H1 (cell line): ENCODE measurements around the gene SLC30A7. TPM values are rescaled to one million over a fixed set of nuclear protein-coding genes. Genes with fewer than 3 reads are reported as not detected.

Experiments used
- CTCF ChIA-PET: fragments of 300-600 bp; sonication (Branson Sonifier 250); formaldehyde crosslinking; loops from one replicate; lab custom pipeline; 2021; ENCODE audit not compliant: partially characterized antibody; lab: Charles Lee
- POLR2A ChIA-PET: fragments of 300-600 bp; sonication (Branson Sonifier 250); formaldehyde crosslinking; loops from one replicate; lab custom pipeline; 2021; ENCODE audit warnings: inconsistent platforms; ENCODE audit not compliant: partially characterized antibody; lab: Charles Lee
- DNase-seq, 2 experiments: peaks; one replicate each; pipeline versions ENCODE4 v3.0.0 to v3.0.0-alpha.2; 2010 to 2022; ENCODE audit warnings: low spot score in 2 of 2, low read depth in 1 of 2, mixed read lengths in 1 of 2
- FAIRE-seq: peaks from 2 replicates; lab custom pipeline; 2011; peaks lifted over from hg19 to GRCh38; lab: Jason Lieb, UNC
- H2AFZ ChIP-seq: 2 replicates; pipeline ENCODE4 v1.8.1; 2012; ENCODE audit warnings: low read length, inconsistent platforms
- H2AK5ac ChIP-seq: 2 replicates; pipeline ENCODE4 v1.6.1; 2013; ENCODE audit warnings: low read depth, low read length
- H2BK120ac ChIP-seq: replicated peaks from 2 replicates; pipeline ENCODE3; 2013; ENCODE audit warnings: low read depth, low read length, inconsistent platforms
- H2BK12ac ChIP-seq: 2 replicates; pipeline ENCODE4 v1.6.1; 2013; ENCODE audit warnings: low read depth, low read length
- H2BK15ac ChIP-seq: 2 replicates; pipeline ENCODE4 v1.6.1; 2013; ENCODE audit warnings: low read length
- H2BK20ac ChIP-seq: 2 replicates; pipeline ENCODE4 v1.6.1; 2013; ENCODE audit warnings: low read length
- H2BK5ac ChIP-seq: 2 replicates; pipeline ENCODE4 v1.6.1; 2013; ENCODE audit warnings: low read depth, low read length
- H3K14ac ChIP-seq: 2 replicates; pipeline ENCODE4 v1.6.1; 2013; ENCODE audit warnings: inconsistent platforms; ENCODE audit not compliant: insufficient read length
- H3K18ac ChIP-seq: 2 replicates; pipeline ENCODE4 v1.6.1; 2013; ENCODE audit warnings: low read length; ENCODE audit errors: extremely low read depth
- H3K23ac ChIP-seq: 2 replicates; pipeline ENCODE4 v1.6.1; 2013; ENCODE audit warnings: inconsistent platforms; ENCODE audit not compliant: insufficient read length
- H3K23me2 ChIP-seq: 2 replicates; pipeline ENCODE4 v1.6.1; 2013; ENCODE audit warnings: low read depth, low read length
- H3K27ac ChIP-seq: 2 replicates; pipeline ENCODE4 v1.6.1; 2011; ENCODE audit warnings: low read depth, low read length, inconsistent platforms
- H3K27me3 ChIP-seq, 4 experiments: replicated peaks in 1 of 4; 1 replicate in 1 of 4; 2 replicates in 3 of 4; pipeline versions ENCODE4 v1.6.1 to v1.8.1; 2011 to 2013; ENCODE audit warnings: low read length in 3 of 4, mild to moderate bottlenecking in 3 of 4, inconsistent platforms in 2 of 4, mixed read lengths in 2 of 4, moderate library complexity in 1 of 4; ENCODE audit not compliant: control insufficient read depth in 3 of 4, insufficient read depth in 3 of 4; ENCODE audit errors: extremely low read depth in 1 of 4
- H3K36me3 ChIP-seq, 4 experiments: 2 replicates each; pipeline versions ENCODE4 v1.6.1 to v1.8.1; 2011 to 2013; ENCODE audit warnings: mild to moderate bottlenecking in 4 of 4, low read length in 3 of 4, moderate library complexity in 2 of 4, control low read depth in 1 of 4, inconsistent platforms in 1 of 4; ENCODE audit not compliant: insufficient read depth in 4 of 4, control insufficient read depth in 2 of 4
- H3K4ac ChIP-seq: replicated peaks from 2 replicates; pipeline ENCODE3; 2013; ENCODE audit warnings: low read length, low read depth, mixed read lengths, inconsistent platforms; ENCODE audit not compliant: insufficient read length
- H3K4me1 ChIP-seq, 4 experiments: replicated peaks in 1 of 4; 1 replicate in 1 of 4; 2 replicates in 3 of 4; pipeline versions ENCODE4 v1.6.1 to v1.8.1; 2011 to 2013; ENCODE audit warnings: low read length in 3 of 4, inconsistent platforms in 2 of 4, mixed read lengths in 1 of 4; ENCODE audit not compliant: insufficient read depth in 4 of 4, control insufficient read depth in 3 of 4
- H3K4me2 ChIP-seq, 2 experiments: 2 replicates each; pipeline versions ENCODE4 v1.6.1 to v1.8.1; 2011 to 2013; ENCODE audit warnings: low read depth in 2 of 2, low read length in 2 of 2, control low read depth in 1 of 2, inconsistent platforms in 1 of 2, mild to moderate bottlenecking in 1 of 2; ENCODE audit not compliant: insufficient read depth in 1 of 2
- H3K4me3 ChIP-seq, 4 experiments: fragments of 200-600, 300-600 bp in 1 of 4; sonication (generic), shearing (Covaris generic), sonication (Bioruptor Twin) in 1 of 4; 2 replicates each; pipeline versions ENCODE4 v1.5.1 to v1.8.1; 2011 to 2016; ENCODE audit warnings: low read length in 4 of 4, low read depth in 3 of 4, control low read depth in 2 of 4, inconsistent platforms in 2 of 4, mild to moderate bottlenecking in 2 of 4, mixed read lengths in 1 of 4, moderate library complexity in 1 of 4; ENCODE audit not compliant: insufficient read depth in 2 of 4; ENCODE audit errors: extremely low read depth in 1 of 4
- H3K56ac ChIP-seq: replicated peaks from 2 replicates; pipeline ENCODE3; 2013; ENCODE audit warnings: low read depth, mild to moderate bottlenecking, mixed read lengths, low read length, inconsistent platforms; ENCODE audit not compliant: insufficient read length
- H3K79me1 ChIP-seq: 2 replicates; pipeline ENCODE4 v1.6.1; 2013; ENCODE audit warnings: low read depth, low read length, control low read depth
- H3K79me2 ChIP-seq, 2 experiments: 2 replicates each; pipeline versions ENCODE4 v1.6.1 to v1.8.1; 2012 to 2013; ENCODE audit warnings: low read length in 2 of 2, mild to moderate bottlenecking in 2 of 2, inconsistent platforms in 1 of 2; ENCODE audit not compliant: insufficient read depth in 2 of 2, control insufficient read depth in 1 of 2
- H3K9ac ChIP-seq, 4 experiments: replicated peaks in 1 of 4; 1 replicate in 1 of 4; 2 replicates in 3 of 4; pipeline versions ENCODE4 v1.6.1 to v1.8.1; 2011 to 2013; ENCODE audit warnings: low read depth in 3 of 4, low read length in 3 of 4, control low read depth in 2 of 4, mild to moderate bottlenecking in 2 of 4, moderate library complexity in 2 of 4, inconsistent platforms in 1 of 4; ENCODE audit errors: extremely low read depth in 1 of 4
- H3K9me3 ChIP-seq, 2 experiments: 2 replicates each; pipeline versions ENCODE4 v1.6.1 to v1.8.1; 2012 to 2013; ENCODE audit warnings: mild to moderate bottlenecking in 2 of 2, moderate library complexity in 2 of 2, control low read depth in 1 of 2, inconsistent platforms in 1 of 2, low read depth in 1 of 2, low read length in 1 of 2, mixed read lengths in 1 of 2; ENCODE audit not compliant: insufficient read depth in 2 of 2
- H4K20me1 ChIP-seq, 2 experiments: replicated peaks in 1 of 2; 2 replicates each; pipeline versions ENCODE3 to v1.8.1; 2011 to 2013; ENCODE audit warnings: inconsistent platforms in 2 of 2, low read length in 2 of 2, mild to moderate bottlenecking in 1 of 2; ENCODE audit not compliant: insufficient read depth in 2 of 2, control insufficient read depth in 1 of 2
- H4K5ac ChIP-seq: 2 replicates; pipeline ENCODE4 v1.6.1; 2013; ENCODE audit warnings: low read length, low read depth, mixed read lengths, inconsistent platforms; ENCODE audit not compliant: insufficient read length
- H4K8ac ChIP-seq: 2 replicates; pipeline ENCODE4 v1.8.0; 2013; ENCODE audit warnings: mild to moderate bottlenecking, moderate library complexity, low read length, inconsistent platforms; ENCODE audit not compliant: insufficient read depth; ENCODE audit errors: extremely low read depth
- H4K91ac ChIP-seq: replicated peaks from 2 replicates; pipeline ENCODE3; 2013; ENCODE audit warnings: low read length, mixed read lengths, inconsistent platforms; ENCODE audit not compliant: insufficient read length
- TAF1 ChIP-seq: IDR thresholded peaks from 2 replicates; pipeline ENCODE4 v1.6.1; 2011; ENCODE audit warnings: mild to moderate bottlenecking, low read depth, low read length
- WGBS, 2 experiments: shearing (Covaris generic) in 1 of 2; methylation state at CpG; one replicate each; pipeline versions ENCODE4 v1.1.6 to v1.1.7; 2013 to 2015; ENCODE audit warnings: low lambda C conversion rate in 2 of 2, mixed read lengths in 2 of 2, inconsistent platforms in 1 of 2, low coverage in 1 of 2, missing lambda C conversion rate in 1 of 2; ENCODE audit not compliant: insufficient replicate concordance in 2 of 2, insufficient coverage in 1 of 2, insufficient read length in 1 of 2; ENCODE audit errors: extremely low coverage in 1 of 2, missing lambda C conversion rate in 1 of 2; 5-methylcytosine and 5-hydroxymethylcytosine counted together
- polyA plus RNA-seq, 7 experiments: library from polyadenylated mRNA; depleted of rRNA in 3 of 7; stranded (reverse) in 5 of 7; unstranded in 2 of 7; fragments of >200 nt in 5 of 7; fragments of 200-250 nt in 2 of 7; gene quantifications; 1 replicate in 5 of 7; 2 replicates in 1 of 7; 4 replicates in 1 of 7; pipeline versions ENCODE4 v1.2.1 to v1.2.3, GENCODE V29; 2011 to 2013; ENCODE audit warnings: missing spikeins in 2 of 7, mixed read lengths in 2 of 7
- total RNA-seq: library from RNA; stranded (reverse); fragmentation: NEBNext Ultra II Directional; extraction: Animal tissue kit (Norgen Biotek cat#: 25700); gene quantifications from 2 replicates; pipeline ENCODE4 v1.2.1, GENCODE V29; 2021

The SLC30A7 gene
- total and polyA plus RNA-seq, 2 of the 8 experiments (the other 6 are each of a cell fraction or from before 2014, with no cell fraction given), result 5.5 to 22.1 TPM

DNA sequence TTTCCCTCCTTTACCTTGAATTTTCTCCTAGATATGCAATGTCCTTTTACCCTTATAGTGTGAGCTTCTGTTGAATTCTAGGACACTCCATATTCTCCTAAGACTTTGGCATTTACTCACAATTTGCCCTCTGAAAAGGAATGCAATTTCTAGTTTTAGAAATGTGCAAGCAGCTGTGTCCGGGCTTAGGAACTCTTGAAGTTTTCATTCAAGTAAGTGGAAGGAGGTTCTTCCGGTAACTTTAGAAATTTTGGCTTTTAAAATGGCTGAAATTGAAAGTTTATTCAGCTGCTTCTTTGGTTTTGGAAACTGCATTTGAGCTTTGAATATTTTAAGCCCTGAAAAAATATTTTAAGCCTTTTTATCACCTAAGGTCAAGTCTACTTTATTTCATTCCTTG lies 73.4 kb downstream of the SLC30A7 start:
- Histone ChIP-seq H3K4ac (no peak overlapping the region), H2BK120ac (no peak overlapping the region), H3K9me3 (no peaks in the 10 kb centered on the region), H4K91ac (no peak overlapping the region), H2AK5ac (no peak overlapping the region), H3K23ac (no peak overlapping the region), H3K4me3 (no peak overlapping the region), H3K27me3 (no peaks in the 10 kb centered on the region), H4K8ac (no peak overlapping the region), H2AFZ (no peak overlapping the region), H4K5ac (no peak overlapping the region), H3K4me2 (no peak overlapping the region), H2BK20ac (no peak overlapping the region), H2BK15ac (no peak overlapping the region), H2BK5ac (no peak overlapping the region), H4K20me1 (no peaks in the 10 kb centered on the region), H3K14ac (no peak overlapping the region), H3K79me2 (no peaks in the 10 kb centered on the region), H3K18ac (no peak overlapping the region), H3K36me3 (peaks cover 3 to 13% (median 5%) of the 10 kb centered on the region in 4 experiments; a peak in 6 of 8 replicates), H3K4me1 (peaks cover 0 to 6% (median 0%) of the 10 kb centered on the region in 4 experiments; a peak in 1 of 7 replicates), H3K79me1 (no peaks in the 10 kb centered on the region), H2BK12ac (no peak overlapping the region), H3K23me2 (no peaks in the 10 kb centered on the region), H3K9ac (no peak overlapping the region), H3K27ac (no peak overlapping the region), H3K56ac (no peak overlapping the region)
- ChIA-PET POLR2A (no interaction called here), CTCF (interaction anchor here (0.5 to 0.6 kb wide), 2 partner anchors 22 to 65 kb away, joined by 3 to 4 read pairs; no protein-coding TSS in a partner anchor)
- FAIRE-seq, result no peak
- no peak for DNase-seq
- WGBS, 2 experiments, result 98% methylated on average over 2 of the region's 2 CpGs; no CpG with 5 or more reads in 1 of the 2 experiments
- no peak for TF ChIP-seq TAF1
